MM.1S (cell line): ENCODE results near the gene MYRFL.

Experiments used
- CTCF ChIP-seq: fragments of 300-600 bp; sonication (generic); IDR thresholded peaks from 2 replicates; pipeline ENCODE4 v1.5.1; 2016; ENCODE audit warnings: antibody characterized with exemption, low read length, mixed read lengths
- EZH2 ChIP-seq: fragments of 300-600 bp; sonication (generic); optimal IDR thresholded peaks from 2 replicates; pipeline ENCODE3; 2017; ENCODE audit warnings: low read depth, mild to moderate bottlenecking, antibody characterized with exemption, low read length, mixed read lengths
- EZH2phosphoT487 ChIP-seq: fragments of 300-600 bp; sonication (generic); IDR thresholded peaks from 2 replicates; pipeline ENCODE4 v1.6.1; 2018; ENCODE audit warnings: antibody characterized with exemption, low read length

DNA sequence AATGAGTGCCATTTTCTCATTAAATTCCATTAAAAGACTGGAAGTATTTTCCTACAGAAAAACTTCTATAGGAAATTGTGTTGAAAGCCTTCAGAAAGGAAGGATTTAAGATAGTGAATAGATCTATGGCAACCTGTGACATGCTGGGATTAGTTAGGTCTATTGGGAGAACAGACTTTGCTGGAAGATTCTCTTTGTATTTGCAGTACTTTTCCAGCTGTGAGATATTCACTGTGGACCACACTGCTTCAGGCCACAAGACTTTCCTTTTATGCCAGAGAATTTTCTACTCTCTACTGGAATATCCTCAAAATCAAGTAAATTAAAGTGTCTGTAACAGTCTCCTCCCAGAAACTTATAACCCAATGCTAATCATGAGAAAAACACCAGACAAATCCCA is 136.2 kb downstream of the MYRFL start:
- TF ChIP-seq CTCF, result no peak
- TF ChIP-seq EZH2phosphoT487, result no peak
- TF ChIP-seq EZH2, result no peak
